IMR-90 (cell line): ENCODE measurements around the gene CASQ1. TPM values are rescaled to one million over a fixed set of nuclear protein-coding genes. Genes with fewer than 3 reads are reported as not detected.

ENCODE experiments used
- ATAC-seq: fragments of 200-7000 bp; cut with Tn5 transposase; 2 replicates; pipeline ENCODE4 v1.9.1; 2020; ENCODE audit warnings: low read depth, mild to moderate bottlenecking, moderate library complexity
- BruUV-seq: library from RNA; stranded (reverse); fragments of 400-500 nt; replicated peaks from 2 replicates; lab custom pipeline; 2021; lab: Mats Ljungman, UMichigan
- CTCF ChIA-PET: fragments of 300-600 bp; formaldehyde crosslinking; extraction: SDS; loops from one replicate; lab custom pipeline; 2021; ENCODE audit warnings: antibody characterized with exemption; lab: Yijun Ruan, JAX
- POLR2A ChIA-PET: fragments of 300-600 bp; sonication (Branson Sonifier 250); formaldehyde crosslinking; loops from one replicate; lab custom pipeline; 2022; ENCODE audit warnings: antibody characterized with exemption; ENCODE audit not compliant: unreplicated experiment; lab: Charles Lee
- DNase-seq: peaks from one replicate; pipeline ENCODE4 v3.0.0; 2013
- H2AFZ ChIP-seq: replicated peaks from 2 replicates; pipeline ENCODE3; 2013; ENCODE audit warnings: low read length, mild to moderate bottlenecking; ENCODE audit not compliant: poor library complexity
- H2AK5ac ChIP-seq: 2 replicates; pipeline ENCODE4 v1.6.1; 2013; ENCODE audit warnings: low read depth, low read length, inconsistent platforms
- H2AK9ac ChIP-seq: replicated peaks from 2 replicates; pipeline ENCODE3; 2013; ENCODE audit warnings: mild to moderate bottlenecking, low read depth, low read length, moderate library complexity; ENCODE audit not compliant: poor library complexity
- H2BK120ac ChIP-seq: 2 replicates; pipeline ENCODE4 v1.6.1; 2013; ENCODE audit warnings: low read depth, low read length, inconsistent platforms
- H2BK15ac ChIP-seq: 3 replicates; pipeline ENCODE4 v1.6.1; 2013; ENCODE audit warnings: low read depth, low read length, inconsistent platforms
- H2BK20ac ChIP-seq: 2 replicates; pipeline ENCODE4 v1.6.1; 2013; ENCODE audit warnings: low read depth, mild to moderate bottlenecking, inconsistent platforms, low read length, moderate library complexity
- H2BK5ac ChIP-seq: 2 replicates; pipeline ENCODE4 v1.6.1; 2013; ENCODE audit warnings: mild to moderate bottlenecking, low read depth, low read length, inconsistent platforms; ENCODE audit not compliant: poor library complexity, severe bottlenecking
- H3K14ac ChIP-seq: replicated peaks from 2 replicates; pipeline ENCODE4 v1.6.1; 2013; ENCODE audit warnings: low read depth, low read length, inconsistent platforms
- H3K18ac ChIP-seq: 2 replicates; pipeline ENCODE4 v1.6.1; 2013; ENCODE audit warnings: low read depth, low read length, control low read depth
- H3K23ac ChIP-seq: 2 replicates; pipeline ENCODE4 v1.6.1; 2013; ENCODE audit warnings: low read depth, low read length, inconsistent platforms
- H3K27ac ChIP-seq: 2 replicates; pipeline ENCODE4 v1.5.1; 2013; ENCODE audit warnings: mild to moderate bottlenecking, control low read depth, low read length; ENCODE audit not compliant: insufficient read depth
- H3K27me3 ChIP-seq: 2 replicates; pipeline ENCODE4 v1.6.1; 2013; ENCODE audit warnings: low read length; ENCODE audit not compliant: control insufficient read depth, insufficient read depth
- H3K36me3 ChIP-seq: 2 replicates; pipeline ENCODE4 v1.6.1; 2013; ENCODE audit warnings: low read length, mixed read lengths; ENCODE audit not compliant: control insufficient read depth, insufficient read depth
- H3K4ac ChIP-seq: 2 replicates; pipeline ENCODE4 v1.6.1; 2013; ENCODE audit warnings: low read depth, low read length, inconsistent platforms
- H3K4me1 ChIP-seq: 2 replicates; pipeline ENCODE4 v1.6.1; 2013; ENCODE audit warnings: low read length, mixed read lengths; ENCODE audit not compliant: control insufficient read depth, insufficient read depth
- H3K4me2 ChIP-seq: 2 replicates; pipeline ENCODE4 v1.6.1; 2013; ENCODE audit warnings: low read depth, mild to moderate bottlenecking, control low read depth, low read length, moderate library complexity
- H3K4me3 ChIP-seq: 2 replicates; pipeline ENCODE4 v1.5.1; 2013; ENCODE audit warnings: low read depth, mild to moderate bottlenecking, control low read depth, low read length, moderate library complexity; ENCODE audit not compliant: insufficient read depth
- H3K56ac ChIP-seq: 2 replicates; pipeline ENCODE4 v1.6.1; 2013; ENCODE audit warnings: low read length, inconsistent platforms; ENCODE audit not compliant: insufficient read depth; ENCODE audit errors: extremely low read depth
- H3K79me1 ChIP-seq, 2 experiments: 2 replicates each; pipeline ENCODE4 v1.6.1; 2013; ENCODE audit warnings: low read length in 2 of 2, inconsistent platforms in 1 of 2, low read depth in 1 of 2
- H3K9ac ChIP-seq: 2 replicates; pipeline ENCODE4 v1.6.1; 2013; ENCODE audit warnings: low read depth, low read length, control low read depth
- H3K9me1 ChIP-seq: 2 replicates; pipeline ENCODE4 v1.6.1; 2013; ENCODE audit warnings: low read length, inconsistent platforms; ENCODE audit not compliant: insufficient read depth
- H3K9me3 ChIP-seq: 2 replicates; pipeline ENCODE4 v1.6.1; 2013; ENCODE audit warnings: low read length; ENCODE audit not compliant: control insufficient read depth, insufficient read depth
- H4K20me1 ChIP-seq: 2 replicates; pipeline ENCODE4 v1.6.1; 2013; ENCODE audit warnings: low read length, inconsistent platforms; ENCODE audit not compliant: insufficient read depth
- H4K5ac ChIP-seq: 2 replicates; pipeline ENCODE4 v1.6.1; 2013; ENCODE audit warnings: mild to moderate bottlenecking, low read depth, low read length, control low read depth
- H4K8ac ChIP-seq, 2 experiments: 2 replicates each; pipeline ENCODE4 v1.6.1; 2013; ENCODE audit warnings: low read depth in 2 of 2, low read length in 2 of 2, control low read depth in 1 of 2, inconsistent platforms in 1 of 2
- H4K91ac ChIP-seq: 2 replicates; pipeline ENCODE4 v1.6.1; 2013; ENCODE audit warnings: low read depth, low read length, inconsistent platforms; ENCODE audit not compliant: insufficient read depth
- MAZ ChIP-seq: IDR thresholded peaks from 2 replicates; pipeline ENCODE4 v1.6.1; 2012; ENCODE audit warnings: low read depth, mild to moderate bottlenecking, low read length, improper control_type of control experiment, moderate library complexity, borderline replicate concordance
- WGBS, 2 experiments: methylation state at CpG; one replicate each; pipeline versions ENCODE4 v1.1.5 to v1.1.7; 2013; ENCODE audit warnings: missing lambda C conversion rate in 2 of 2; ENCODE audit not compliant: insufficient read length in 1 of 2; ENCODE audit errors: extremely low coverage in 2 of 2; 5-methylcytosine and 5-hydroxymethylcytosine counted together
- dilution Hi-C: fragments of 300-500 bp; cut with HindIII; formaldehyde crosslinking; loops from one replicate; pipeline ENCODE4 v1.14.3; 2018; ENCODE audit warnings: low sequenced_read_pairs; ENCODE audit not compliant: unreplicated experiment
- in situ Hi-C: fragments of 300-500 bp; cut with MboI; formaldehyde crosslinking; loops from 3 replicates; pipeline ENCODE4 v1.14.3; 2019; ENCODE audit warnings: low sequenced_read_pairs, inconsistent platforms, mixed read lengths
- intact Hi-C: fragments of 100-400 bp; cut with micrococcal nuclease; formaldehyde crosslinking; loops from 2 replicates; pipeline ENCODE4 v1.10.0; 2022
- polyA plus RNA-seq, 3 experiments: library from polyadenylated mRNA; depleted of rRNA; stranded (reverse); fragments of >200 nt; gene quantifications; 2 replicates each; pipeline ENCODE4 v1.2.3, GENCODE V29; 2012; ENCODE audit warnings: low replicate concordance in 1 of 3
- total RNA-seq: library from RNA; depleted of rRNA; stranded (reverse); fragments of >200 nt; gene quantifications from 2 replicates; pipeline ENCODE4 v1.2.3, GENCODE V29; 2012

Gene CASQ1
- total and polyA plus RNA-seq, 2 of the 4 experiments (the other 2 are of a cell fraction), result 0.18 to 0.21 TPM

DNA sequence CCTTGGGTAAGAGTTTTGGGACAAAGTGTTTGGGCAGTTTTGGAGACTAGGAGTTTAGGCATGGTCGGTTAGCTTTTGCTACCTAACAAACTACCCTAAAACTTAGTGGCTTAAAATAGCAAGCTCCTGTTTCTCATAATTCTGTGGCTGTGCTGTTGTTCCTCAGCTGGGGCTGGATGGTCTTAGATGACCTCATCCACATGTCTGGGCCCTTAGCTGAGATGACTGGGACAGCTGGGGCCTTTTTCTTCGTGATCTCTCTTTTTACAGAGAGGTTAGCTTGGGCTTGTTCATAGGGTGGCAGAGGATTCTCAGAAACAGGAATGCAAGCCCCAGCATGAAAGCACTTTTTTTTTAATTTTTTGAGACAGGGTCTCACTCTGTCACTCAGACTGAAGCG is 32.3 kb upstream of the CASQ1 start:
- Histone ChIP-seq H2BK5ac (no peak overlapping the region), H2BK120ac (no peak overlapping the region), H2BK20ac (no peak overlapping the region), H3K9me3 (no peaks in the 10 kb centered on the region), H2BK15ac (no peak overlapping the region), H3K9me1 (no peaks in the 10 kb centered on the region), H2AK9ac (no peak overlapping the region), H3K56ac (no peak overlapping the region), H3K4me1 (no peaks in the 10 kb centered on the region), H3K14ac (no peak overlapping the region), H3K4ac (no peak overlapping the region), H4K5ac (no peak overlapping the region), H3K27ac (no peak overlapping the region), H3K4me2 (no peak overlapping the region), H3K9ac (no peak overlapping the region), H3K23ac (no peak overlapping the region), H3K27me3 (peaks cover 37% of the 10 kb centered on the region), H3K79me1 (no peaks in the 10 kb centered on the region), H3K4me3 (no peak overlapping the region), H3K36me3 (no peaks in the 10 kb centered on the region), H4K8ac (no peak overlapping the region), H2AK5ac (no peak overlapping the region), H4K91ac (no peak overlapping the region), H4K20me1 (no peaks in the 10 kb centered on the region), H3K18ac (no peak overlapping the region), H2AFZ (no peak overlapping the region)
- BruUV-seq, result no TSS peak
- no peak for TF ChIP-seq MAZ
- intact Hi-C loops (no loop called here), dilution Hi-C loops (no loop called here), in situ Hi-C loops (no loop called here)
- CTCF ChIA-PET, result interaction anchor here (1.4 kb wide), 1 partner anchor 35 kb away, joined by 5 read pairs; no protein-coding TSS in a partner anchor
- DNase-seq (no peak), ATAC-seq (no peak)
- WGBS, 2 experiments, result no CpG with 5 or more reads among the region's 3 CpGs
- POLR2A ChIA-PET, result no interaction called here
